Breast epithelium (tissue), 3 donors: ENCODE data around the gene ASB18.

Experiments
- POLR2A ChIP-seq: fragments of 450-650 bp; IDR thresholded peaks from one replicate; pipeline ENCODE4 v1.6.1; 2016; ENCODE audit warnings: antibody characterized with exemption, mild to moderate bottlenecking, moderate library complexity
- POLR2AphosphoS5 ChIP-seq, 3 donors: sonication (generic); formaldehyde crosslinking; IDR thresholded peaks; one replicate each; pipeline ENCODE4 v1.6.1; 2017; ENCODE audit warnings: antibody characterized with exemption in 3 of 3

GRCh38 chr2:236162031-236162845 is 102.0 kb downstream of the ASB18 start:
- TF ChIP-seq POLR2A (no peak), POLR2AphosphoS5 (IDR thresholded peaks at IDR 0.05) (no peak)
